Stimulated activated CD8-positive, alpha-beta memory T cell treated with anti-CD3 and anti-CD28 coated beads, Interleukin-7, amount 100 ng/mL, for 1 hour (primary cell): ENCODE data around the gene FNDC1.
A peak's percentile ranks its signal among the peaks of the same experiment; 100 is the strongest.

ENCODE experiments used
- DNase-seq, 2 donors: peaks; one replicate each; pipeline ENCODE4 v3.0.0-alpha.2; 2020; ENCODE audit warnings: low read depth in 2 of 2

FNDC1 gene

DNA sequence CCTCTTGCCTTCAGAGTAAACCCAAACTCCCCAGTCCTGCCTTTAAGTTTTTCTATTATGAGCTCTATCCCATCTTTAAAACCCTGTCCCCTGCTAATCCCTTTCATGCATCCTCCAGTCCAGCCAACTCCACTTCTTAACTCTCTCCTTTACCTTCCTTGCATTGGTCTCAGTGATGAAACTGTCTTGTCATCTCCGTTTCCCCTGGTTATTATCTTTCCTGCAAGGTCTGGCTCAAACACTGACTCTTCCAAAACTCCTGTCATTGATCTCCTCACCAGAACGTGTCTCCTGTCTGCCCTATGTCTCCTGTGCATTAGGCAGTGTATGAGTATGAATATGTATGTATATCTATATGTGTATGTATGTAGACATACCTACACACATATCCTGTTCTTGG, 11.8 kb upstream of the FNDC1 start:
- no peak for DNase-seq

DNA sequence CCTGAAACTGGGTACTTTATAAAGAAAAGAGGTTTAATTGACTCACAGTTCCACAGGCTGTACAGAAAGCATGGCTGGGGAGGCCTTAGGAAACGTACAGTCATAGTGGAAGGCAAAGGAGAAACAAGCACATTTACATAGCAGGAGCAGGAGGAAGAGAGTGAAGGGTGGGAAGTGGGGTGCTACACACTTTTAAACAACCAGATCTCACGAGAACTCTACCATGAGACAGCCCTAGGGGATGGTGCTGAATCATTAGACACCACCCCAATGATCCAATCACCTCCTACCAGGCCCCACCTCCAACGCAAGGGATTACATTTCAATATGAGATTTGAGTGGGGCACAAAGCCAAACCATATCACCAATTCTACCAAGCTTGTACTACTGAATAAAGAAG, 7.4 kb upstream of the FNDC1 start:
- no peak for DNase-seq

DNA sequence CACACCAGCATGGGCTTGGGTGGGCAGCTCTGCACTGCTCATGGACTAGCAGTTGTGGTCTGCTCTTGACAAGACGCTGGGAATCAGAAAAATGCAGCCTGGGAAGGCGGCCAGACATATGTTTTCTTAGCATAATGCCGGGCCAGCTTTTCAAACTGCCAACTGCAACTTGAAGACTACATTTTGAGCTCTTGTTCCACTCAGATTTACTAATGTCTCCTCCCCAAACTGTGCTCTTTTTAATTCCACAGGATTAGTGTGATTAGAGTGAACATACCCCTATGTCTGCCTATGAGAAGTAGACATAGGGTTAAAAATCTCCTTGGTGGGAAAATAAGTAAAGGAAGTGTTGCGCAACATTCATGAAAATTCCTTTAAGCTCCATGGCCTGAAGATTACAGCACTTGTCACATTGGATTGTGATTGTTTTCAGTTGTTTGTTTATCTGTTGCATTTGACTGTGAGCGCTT, 5.3 kb upstream of the FNDC1 start:
- DNase-seq = no peak

GRCh38 chr6:159168536-159169192, 536 bp upstream of the FNDC1 start:
- DNase-seq = no peak

DNA sequence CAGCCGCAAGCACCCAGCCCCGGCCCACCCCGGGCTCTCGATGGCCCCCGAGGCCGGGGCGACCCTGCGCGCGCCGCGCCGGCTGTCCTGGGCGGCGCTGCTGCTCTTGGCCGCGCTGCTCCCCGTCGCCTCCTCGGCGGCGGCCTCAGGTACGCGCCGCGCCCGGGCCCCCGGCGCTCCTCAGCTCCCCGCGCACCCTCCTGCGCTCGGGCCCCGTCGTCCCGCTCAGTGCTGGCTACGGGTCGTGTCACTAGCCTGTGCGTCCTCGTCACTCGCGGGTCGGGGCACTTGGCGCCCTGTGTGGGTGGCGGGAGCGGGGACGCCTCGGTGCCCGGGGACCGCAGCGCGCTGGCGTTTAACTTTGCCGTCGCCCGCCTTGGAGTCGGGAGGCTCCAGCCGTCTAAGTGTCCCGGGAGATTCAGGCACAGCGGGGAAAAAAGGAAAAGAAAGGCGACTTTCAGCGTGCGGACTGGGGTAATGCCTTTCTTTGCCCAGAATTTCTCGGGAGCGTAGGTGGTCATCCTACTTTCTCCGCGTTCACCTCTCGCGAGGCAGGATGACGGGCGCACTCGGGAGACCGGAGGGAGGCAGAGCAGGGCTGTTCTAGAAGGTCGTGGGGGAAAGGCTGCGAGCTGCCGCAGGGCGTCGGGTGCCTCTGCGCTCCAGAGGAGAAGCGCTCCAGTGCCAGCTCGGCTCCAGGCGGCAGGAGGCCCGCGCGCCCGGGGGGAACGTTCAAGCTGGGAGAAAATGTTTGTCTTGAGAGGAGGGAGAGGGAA, 545 bp downstream of the FNDC1 start:
- DNase-seq = no peak

DNA sequence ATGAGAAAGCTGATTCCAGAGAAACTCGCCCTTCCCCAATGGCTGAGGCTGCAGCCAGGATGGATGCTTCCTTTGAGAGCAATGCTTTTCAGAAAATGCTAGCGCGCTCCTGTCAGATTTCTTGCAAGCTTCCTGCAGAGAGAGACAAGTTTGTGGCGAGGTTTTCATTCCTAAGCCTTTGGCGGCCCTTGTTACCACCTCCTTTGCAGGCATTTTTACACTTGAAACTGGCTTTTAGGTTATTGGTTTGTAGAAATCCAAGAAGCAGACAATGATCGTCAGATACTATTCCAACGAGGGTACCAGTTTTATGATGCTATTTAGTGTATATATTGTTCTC, 1.1 kb downstream of the FNDC1 start:
- DNase-seq = no peak

GRCh38 chr6:159170999-159171712, 2.0 kb downstream of the FNDC1 start:
- no peak for DNase-seq

DNA sequence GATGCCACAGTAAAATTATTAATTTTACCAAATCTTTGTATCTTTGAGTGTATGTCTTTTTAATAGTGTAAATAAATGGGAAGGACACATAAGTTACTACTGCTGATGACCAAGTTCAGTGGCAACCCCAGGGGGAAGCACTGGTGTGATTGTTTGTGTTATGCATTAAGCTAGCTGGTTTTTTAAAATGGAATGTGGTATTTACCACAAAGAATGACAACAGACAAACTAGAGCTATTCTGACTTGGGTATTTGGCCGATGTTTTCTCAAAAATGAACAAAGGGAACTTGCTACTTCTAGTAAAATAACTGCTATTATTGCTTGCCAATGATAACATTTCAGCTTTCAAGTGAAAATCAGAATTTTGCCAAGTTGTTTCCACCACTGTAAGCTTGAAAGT, 2.9 kb downstream of the FNDC1 start:
- DNase-seq = no peak

DNA sequence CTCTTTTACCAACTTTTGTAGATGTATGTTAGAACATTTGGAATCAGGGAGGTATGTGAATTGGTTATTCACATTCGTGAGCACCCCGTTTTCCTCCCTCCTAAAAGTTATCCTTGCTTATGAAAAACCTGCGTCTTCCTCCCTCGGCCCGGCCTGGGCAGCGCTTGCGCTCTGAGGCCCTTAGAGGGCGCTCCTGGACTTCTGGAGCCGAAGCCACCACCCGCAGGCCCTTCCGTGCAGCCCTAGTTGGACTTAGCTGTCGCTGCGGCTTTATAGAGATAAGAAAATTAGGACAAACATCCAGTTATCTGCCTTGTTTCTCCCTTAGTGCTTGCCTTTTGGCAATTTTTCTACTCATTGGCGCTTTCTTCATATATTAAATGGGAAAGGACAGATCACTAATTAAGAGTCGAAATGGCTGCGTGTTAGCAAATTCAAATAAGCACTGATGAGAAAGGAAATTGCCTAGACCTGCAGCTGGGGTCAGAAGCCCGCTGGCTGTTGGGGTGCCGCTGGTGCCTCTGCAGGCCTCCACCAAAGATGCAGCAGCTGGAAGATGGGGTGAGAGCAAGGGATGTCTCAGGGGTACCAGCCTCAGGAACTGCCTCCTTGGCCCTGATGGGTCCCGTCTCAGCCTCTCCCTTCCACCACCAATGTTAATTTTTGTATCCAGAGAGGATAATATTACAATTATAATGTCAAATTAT, 5.2 kb downstream of the FNDC1 start:
- DNase-seq = peak in 1 of 2 donors; percentile 36

- DNase-seq = no peak
These were observed 7.7 kb downstream of the FNDC1 start for GRCh38 chr6:159176913-159177312.

DNA sequence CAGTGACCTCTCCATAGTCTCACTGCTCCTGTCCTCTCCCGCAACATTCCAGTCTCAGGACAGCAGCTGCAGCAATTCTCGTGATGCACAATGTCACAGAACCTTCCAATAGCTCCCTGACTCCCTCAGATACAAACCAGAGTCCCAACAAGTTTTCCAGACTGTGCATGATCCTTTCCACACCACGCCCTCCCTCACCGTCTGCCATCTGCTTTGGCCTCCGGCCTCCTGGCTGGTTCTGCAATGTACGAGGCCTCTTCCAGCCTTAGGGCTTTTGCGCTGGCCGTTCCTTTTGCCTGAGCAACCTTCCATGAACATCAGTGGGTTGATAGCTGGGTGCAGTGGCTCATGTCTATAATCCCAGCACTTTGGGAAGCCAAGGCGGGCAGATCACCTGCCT, 9.6 kb downstream of the FNDC1 start:
- no peak for DNase-seq

DNA sequence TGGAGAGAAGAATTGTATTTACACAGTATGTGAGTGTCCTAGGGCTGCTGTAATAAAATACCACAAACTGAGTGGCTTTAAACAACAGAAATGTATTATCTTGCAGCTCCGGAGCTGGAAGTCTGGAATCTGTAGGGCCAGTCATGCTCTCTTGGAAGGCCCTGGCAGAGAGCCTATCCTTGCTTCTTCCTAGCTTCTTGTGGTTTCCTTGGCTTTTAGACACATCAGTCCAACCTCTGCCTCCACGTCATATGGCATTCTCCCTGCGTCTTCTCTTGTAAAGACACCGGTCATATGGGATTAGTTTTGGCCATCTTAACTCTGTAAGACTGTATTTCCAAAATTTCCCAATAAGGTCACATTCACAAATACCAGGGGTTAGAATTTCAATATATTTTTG, 10.8 kb downstream of the FNDC1 start:
- no peak for DNase-seq

DNA sequence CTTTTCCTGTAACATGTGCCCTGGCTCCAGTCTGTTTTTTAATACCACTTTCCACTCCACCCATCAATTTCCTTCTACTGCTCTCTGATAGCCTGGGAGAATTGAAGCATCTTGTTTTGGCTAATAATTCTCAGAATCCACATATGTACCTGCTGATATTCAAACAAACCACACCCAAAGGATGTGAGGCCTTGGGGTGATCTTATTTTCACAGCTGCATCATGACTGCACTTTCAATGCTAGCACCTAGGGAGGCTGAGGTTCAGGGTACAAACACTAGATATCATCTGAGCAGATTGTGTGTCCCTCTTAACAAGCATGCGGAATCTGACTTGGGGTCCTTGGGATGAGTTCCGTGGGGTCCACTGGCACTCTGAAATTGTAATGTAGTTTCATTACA, 12.7 kb downstream of the FNDC1 start:
- no peak for DNase-seq

DNA sequence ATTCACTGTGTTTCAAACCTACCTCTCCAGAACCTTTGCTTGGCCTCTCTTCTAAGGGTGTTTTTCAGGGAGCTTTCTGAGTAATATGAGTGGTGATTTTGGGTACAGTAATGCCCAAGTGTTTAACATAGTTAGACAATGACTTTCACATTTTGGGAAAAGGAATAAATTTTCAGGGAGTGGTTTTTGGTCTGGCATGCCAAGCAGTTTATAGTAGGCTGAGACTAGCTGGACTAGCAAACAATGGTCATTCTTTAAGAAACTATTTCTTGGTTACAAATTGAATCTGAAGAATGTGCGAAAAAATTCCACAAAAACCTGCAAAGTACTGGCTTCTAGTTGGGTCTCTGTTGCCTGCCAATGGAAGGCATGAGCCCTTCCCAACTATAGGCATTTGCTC, 15.4 kb downstream of the FNDC1 start:
- no peak for DNase-seq

DNA sequence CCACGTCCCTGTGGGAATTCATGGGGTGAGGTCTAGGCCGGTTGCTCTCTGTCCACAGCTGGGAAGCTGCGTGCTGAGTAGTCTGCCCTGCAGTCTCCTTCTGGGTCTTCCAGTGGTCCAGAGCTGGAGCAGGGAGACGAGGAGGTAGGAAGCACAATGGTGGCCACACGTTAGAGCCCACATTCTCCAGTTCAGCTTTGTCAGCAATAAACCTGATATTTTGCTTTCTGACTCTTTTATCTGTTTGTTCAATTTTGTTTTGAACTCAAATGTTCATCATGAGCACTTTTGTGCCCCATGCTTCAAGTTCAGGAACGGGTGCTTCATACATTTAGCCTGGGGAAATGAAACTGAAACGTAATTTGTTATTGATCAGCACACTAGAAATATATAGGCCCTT, 21.3 kb downstream of the FNDC1 start:
- DNase-seq = no peak

GRCh38 chr6:159193923-159194322, 24.7 kb downstream of the FNDC1 start:
- DNase-seq = no peak

GRCh38 chr6:159194421-159194820, 25.2 kb downstream of the FNDC1 start:
- DNase-seq = no peak

- DNase-seq = no peak
These were observed 27.3 kb downstream of the FNDC1 start for GRCh38 chr6:159196430-159196975.

DNA sequence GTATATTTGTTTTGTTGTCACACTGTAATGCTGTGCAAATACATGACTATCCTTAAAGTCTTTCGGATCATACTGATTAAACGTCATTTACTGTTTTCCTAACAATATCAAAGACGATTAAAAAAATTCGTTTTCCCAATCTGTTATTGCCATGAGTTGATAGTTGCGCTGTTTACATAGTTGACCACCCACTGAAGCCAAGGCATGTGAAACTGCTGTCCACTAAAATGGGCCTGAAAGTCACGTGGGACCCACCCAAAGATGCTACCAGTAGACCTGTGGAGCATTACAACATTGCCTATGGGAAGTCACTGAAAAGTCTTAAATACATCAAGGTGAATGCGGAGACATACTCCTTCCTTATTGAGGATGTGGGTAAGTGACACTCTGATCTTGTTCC, 28.1 kb downstream of the FNDC1 start:
- no peak for DNase-seq

- DNase-seq = no peak
These were observed 32.1 kb downstream of the FNDC1 start for GRCh38 chr6:159201336-159201735.

- no peak for DNase-seq
These were observed 34.3 kb downstream of the FNDC1 start for GRCh38 chr6:159203304-159204005.
